Esophagus squamous epithelium (tissue), 5 donors: Measurements from ENCODE around the gene ABCA8. TPM values are rescaled to one million over a fixed set of nuclear protein-coding genes. Genes with fewer than 3 reads are reported as not detected.

Source experiments
- DNase-seq: peaks from one replicate; lab custom pipeline; 2025; lab: John Stamatoyannopoulos, UW
- H3K27ac ChIP-seq, 4 donors: fragments of 200-600 bp; sonication (generic); one replicate each; pipeline ENCODE4 v1.5.1; 2016 to 2019; ENCODE audit warnings: mild to moderate bottlenecking in 1 of 4
- H3K27me3 ChIP-seq, 4 donors: fragments of 200-600 bp; sonication (generic); 1 replicate in 3 of 4; 2 replicates in 1 of 4; pipeline versions ENCODE4 v1.5.1 to v1.6.0; 2017 to 2021; ENCODE audit warnings: antibody characterized with exemption in 1 of 4
- H3K36me3 ChIP-seq, 3 donors: fragments of 200-600 bp; sonication (generic); one replicate each; pipeline ENCODE4 v1.5.1; 2016 to 2019
- H3K4me1 ChIP-seq, 3 donors: fragments of 200-600 bp; sonication (generic); one replicate each; pipeline ENCODE4 v1.5.1; 2017 to 2019
- H3K4me3 ChIP-seq, 4 donors: fragments of 200-600 bp; sonication (generic); 1 replicate in 3 of 4; 2 replicates in 1 of 4; pipeline ENCODE4 v1.5.1; 2016 to 2019; ENCODE audit warnings: mild to moderate bottlenecking in 2 of 4, moderate library complexity in 1 of 4
- H3K9me3 ChIP-seq, 3 donors: fragments of 200-600 bp; sonication (generic); one replicate each; pipeline ENCODE4 v1.5.1; 2016 to 2019
- POLR2A ChIP-seq, 4 donors: fragments of 450-650 bp; IDR thresholded peaks; one replicate each; pipeline ENCODE4 v1.6.1; 2017; ENCODE audit warnings: antibody characterized with exemption in 4 of 4, mild to moderate bottlenecking in 4 of 4, moderate library complexity in 3 of 4
- WGBS, 2 donors: methylation state at CpG; one replicate each; pipeline ENCODE4 v1.1.5; 2018; 5-methylcytosine and 5-hydroxymethylcytosine counted together
- intact Hi-C: fragments of 100-400 bp; cut with DNase I; formaldehyde crosslinking; loops from one replicate; pipeline ENCODE4 v1.15.0; 2022
- total RNA-seq, 4 donors: library from RNA; depleted of rRNA; stranded (reverse); fragments of >200 nt; gene quantifications; one replicate each; pipeline ENCODE4 v1.1.0, GENCODE V29; 2016
- TF ChIP-seq, protein P1 (sequence below), 6 experiments: fragments of 450-650 bp in 4 of 6; fragments of 200-600 bp in 2 of 6; sonication (generic) in 2 of 6; IDR thresholded peaks; one replicate each; pipeline ENCODE4 v1.5.1; 2016 to 2019; ENCODE audit warnings: antibody characterized with exemption in 6 of 6, mild to moderate bottlenecking in 4 of 6, moderate library complexity in 4 of 6
- donor health status: DM: yes; HTN: yes; CAD: no.

ABCA8 gene
- total RNA-seq, 4 donors from 2014 or later, result 1.5 to 30.5 (median 7.3) TPM

DNA sequence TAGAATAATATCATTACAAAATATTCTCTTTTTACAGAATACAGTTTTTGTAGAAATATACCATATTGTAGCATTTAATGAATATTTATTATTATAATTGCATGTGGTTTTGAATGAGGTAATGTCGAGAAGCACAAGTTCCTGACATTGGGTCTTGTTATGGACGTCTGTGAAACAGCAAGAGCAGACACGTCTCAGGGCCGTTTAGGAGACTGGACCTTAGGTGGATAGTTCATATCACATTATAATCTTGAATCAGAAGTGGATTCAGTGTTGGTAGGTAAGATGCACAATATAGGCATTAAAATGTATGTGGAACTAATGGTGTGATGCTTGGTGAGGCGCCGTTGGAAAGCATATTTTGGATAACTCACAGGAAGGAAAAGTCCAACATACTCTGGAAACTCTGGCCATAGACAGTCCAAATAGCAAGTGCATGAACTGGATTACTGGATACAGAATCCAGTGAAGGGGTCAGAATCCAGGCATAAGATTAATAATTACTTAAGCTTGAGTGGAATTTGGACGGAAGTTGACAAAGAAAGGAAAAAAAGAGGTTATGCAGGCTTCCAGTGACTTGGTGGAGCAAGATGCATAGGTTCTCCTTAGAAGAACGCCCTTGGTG lies 17.2 kb downstream of the ABCA8 start:
- intact Hi-C loops, result no loop called here
- no peak for DNase-seq
- no peaks in the 10 kb centered on the region for H3K9me3 ChIP-seq
- no peaks in the 10 kb centered on the region for H3K27me3 ChIP-seq
- TF ChIP-seq, protein P1, sequence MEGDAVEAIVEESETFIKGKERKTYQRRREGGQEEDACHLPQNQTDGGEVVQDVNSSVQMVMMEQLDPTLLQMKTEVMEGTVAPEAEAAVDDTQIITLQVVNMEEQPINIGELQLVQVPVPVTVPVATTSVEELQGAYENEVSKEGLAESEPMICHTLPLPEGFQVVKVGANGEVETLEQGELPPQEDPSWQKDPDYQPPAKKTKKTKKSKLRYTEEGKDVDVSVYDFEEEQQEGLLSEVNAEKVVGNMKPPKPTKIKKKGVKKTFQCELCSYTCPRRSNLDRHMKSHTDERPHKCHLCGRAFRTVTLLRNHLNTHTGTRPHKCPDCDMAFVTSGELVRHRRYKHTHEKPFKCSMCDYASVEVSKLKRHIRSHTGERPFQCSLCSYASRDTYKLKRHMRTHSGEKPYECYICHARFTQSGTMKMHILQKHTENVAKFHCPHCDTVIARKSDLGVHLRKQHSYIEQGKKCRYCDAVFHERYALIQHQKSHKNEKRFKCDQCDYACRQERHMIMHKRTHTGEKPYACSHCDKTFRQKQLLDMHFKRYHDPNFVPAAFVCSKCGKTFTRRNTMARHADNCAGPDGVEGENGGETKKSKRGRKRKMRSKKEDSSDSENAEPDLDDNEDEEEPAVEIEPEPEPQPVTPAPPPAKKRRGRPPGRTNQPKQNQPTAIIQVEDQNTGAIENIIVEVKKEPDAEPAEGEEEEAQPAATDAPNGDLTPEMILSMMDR (IDR thresholded peaks at IDR 0.05), result no peak
- TF ChIP-seq POLR2A (IDR thresholded peaks at IDR 0.05), result no peak
- H3K36me3 ChIP-seq, result no peaks in the 10 kb centered on the region
- 71 to 84% methylated on average over 8 of the region's 8 CpGs for WGBS, 2 donors
- no peaks in the 10 kb centered on the region for H3K4me1 ChIP-seq
- H3K4me3 ChIP-seq, result no peak overlapping the region
- H3K27ac ChIP-seq, result no peak overlapping the region

DNA sequence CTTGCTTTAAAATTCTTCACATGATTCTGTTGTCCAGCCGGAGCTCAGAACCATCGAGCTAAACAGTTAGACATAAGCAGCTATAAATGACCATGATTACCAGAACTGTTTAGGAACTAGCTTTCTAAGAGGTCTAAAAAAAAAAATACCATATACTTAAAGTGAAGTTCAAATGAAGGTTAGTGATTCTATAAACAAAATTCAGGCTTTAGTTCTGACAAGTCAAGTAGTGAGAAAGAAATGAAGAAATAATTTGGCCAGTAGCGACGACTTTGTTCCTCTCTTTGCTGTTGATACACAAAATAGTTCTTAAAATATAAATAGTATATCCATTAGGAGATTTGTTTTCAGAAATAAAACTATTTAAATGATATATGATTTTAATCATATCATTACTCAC lies 27.7 kb downstream of the ABCA8 start:
- DNase-seq, result no peak
- H3K27ac ChIP-seq, result no peak overlapping the region
- no peak for TF ChIP-seq POLR2A (IDR thresholded peaks at IDR 0.05)
- TF ChIP-seq, protein P1 (IDR thresholded peaks at IDR 0.05), result no peak
- intact Hi-C loops, result no loop called here
- no peaks in the 10 kb centered on the region for H3K4me1 ChIP-seq
- no peak overlapping the region for H3K4me3 ChIP-seq
- no peaks in the 10 kb centered on the region for H3K27me3 ChIP-seq
- no peaks in the 10 kb centered on the region for H3K36me3 ChIP-seq
- WGBS, 2 donors, result 53 to 54% methylated on average over 4 of the region's 4 CpGs
- no peaks in the 10 kb centered on the region for H3K9me3 ChIP-seq

DNA sequence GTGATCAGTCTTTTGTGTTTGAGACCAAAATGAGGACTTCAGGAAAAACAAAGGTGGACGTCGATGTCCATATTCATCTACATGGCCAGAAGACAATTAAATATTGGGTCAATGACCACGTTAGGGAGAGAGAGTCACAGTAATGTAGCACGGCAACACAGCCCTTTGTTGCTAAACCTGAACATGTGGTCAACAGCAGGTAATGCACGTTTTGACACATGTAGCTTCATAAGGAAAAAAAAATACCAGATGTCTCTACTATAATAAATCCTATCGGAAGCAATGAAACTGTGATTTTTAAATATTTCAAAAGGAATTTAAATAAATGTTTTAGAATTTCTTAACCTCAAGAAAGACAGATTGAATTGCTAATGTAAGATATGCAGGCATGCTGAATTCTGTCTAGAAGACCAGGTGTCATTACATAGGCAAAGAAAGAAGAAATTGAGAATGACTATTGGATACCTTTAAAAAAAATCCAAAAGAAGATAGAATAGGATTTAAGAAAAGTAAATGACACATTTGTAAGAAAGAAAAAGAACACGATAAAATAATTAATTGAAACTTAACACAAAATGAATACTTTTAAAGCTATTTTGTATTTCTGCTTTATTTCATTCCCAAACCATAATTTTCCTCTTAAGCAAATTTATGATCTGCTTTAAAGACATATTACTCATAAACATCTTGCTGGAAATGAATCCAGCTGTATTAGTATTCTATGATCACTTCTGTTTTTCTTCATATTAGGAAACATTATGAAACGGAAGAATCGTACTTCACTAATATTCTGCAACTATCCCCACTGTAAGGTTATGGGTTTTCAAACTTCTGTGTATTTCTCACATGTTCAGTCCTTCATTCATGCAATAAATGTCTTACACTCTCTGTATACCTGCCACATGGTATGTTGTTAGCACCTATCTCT lies 30.1 kb downstream of the ABCA8 start:
- no peak overlapping the region for H3K4me3 ChIP-seq
- no peaks in the 10 kb centered on the region for H3K36me3 ChIP-seq
- no peak for TF ChIP-seq POLR2A (IDR thresholded peaks at IDR 0.05)
- TF ChIP-seq, protein P1 (IDR thresholded peaks at IDR 0.05), result no peak
- WGBS, 2 donors, result 71 to 80% methylated on average over 9 of the region's 9 CpGs
- intact Hi-C loops, result no loop called here
- H3K4me1 ChIP-seq, result no peaks in the 10 kb centered on the region
- no peaks in the 10 kb centered on the region for H3K9me3 ChIP-seq
- no peak overlapping the region for H3K27ac ChIP-seq
- no peak for DNase-seq
- no peaks in the 10 kb centered on the region for H3K27me3 ChIP-seq

DNA sequence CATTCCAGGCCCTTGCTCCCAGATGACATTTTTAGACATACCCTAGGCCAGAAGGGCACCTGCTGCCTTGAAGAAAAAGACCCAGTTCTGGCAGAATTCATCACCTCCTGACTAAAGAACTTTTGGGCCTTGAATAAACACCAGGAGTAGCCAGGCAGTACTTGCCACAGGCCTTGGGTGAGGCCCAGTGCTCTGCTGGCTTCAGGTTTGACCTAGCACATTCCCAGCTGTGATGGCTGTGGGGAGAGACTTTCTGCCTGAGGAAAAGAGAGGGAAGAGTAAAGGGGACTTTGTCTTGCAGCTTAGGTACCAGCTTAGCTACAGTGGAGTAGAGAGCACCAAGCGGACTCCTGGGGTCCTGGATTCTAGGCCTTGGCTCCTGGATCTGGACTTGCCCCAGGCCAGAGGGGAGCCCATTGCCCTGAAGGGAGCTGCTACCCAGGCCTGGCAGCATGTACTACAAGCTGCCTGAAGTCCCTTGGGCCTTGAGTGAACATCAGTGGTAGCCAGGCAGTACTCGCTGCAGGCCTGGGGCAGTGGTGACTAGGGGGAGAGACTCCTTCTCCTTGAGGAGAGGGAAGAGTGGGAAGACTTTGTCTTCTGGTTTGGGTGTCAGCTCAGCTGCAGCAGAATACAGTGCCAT lies 44.3 kb downstream of the ABCA8 start:
- Histone ChIP-seq H3K27ac (peak overlapping the region in 3 of 4 donors; percentile 73 to 79 (median 75)), H3K36me3 (no peaks in the 10 kb centered on the region), H3K4me3 (no peak overlapping the region), H3K9me3 (no peaks in the 10 kb centered on the region), H3K4me1 (peaks cover 14 to 35% (median 25%) of the 10 kb centered on the region in 3 donors), H3K27me3 (no peaks in the 10 kb centered on the region)
- intact Hi-C loops, result no loop called here
- 86 to 92% methylated on average over 1 to 2 of the region's 2 CpGs for WGBS, 2 donors
- DNase-seq, result no peak
- no peak for TF ChIP-seq POLR2A (IDR thresholded peaks at IDR 0.05)
- TF ChIP-seq, protein P1 (IDR thresholded peaks at IDR 0.05), result no peak
